ENCODE results near the gene ZBTB12. TPM values are rescaled to one million over a fixed set of nuclear protein-coding genes. Genes with fewer than 3 reads are reported as not detected.

Gene ZBTB12
- total and polyA plus RNA-seq, 9 of the 15 experiments (the other 6 are each of a cell fraction or from before 2014, with no cell fraction given) = 0.03 to 12.4 (median 5.8) TPM; not detected in 1

DNA sequence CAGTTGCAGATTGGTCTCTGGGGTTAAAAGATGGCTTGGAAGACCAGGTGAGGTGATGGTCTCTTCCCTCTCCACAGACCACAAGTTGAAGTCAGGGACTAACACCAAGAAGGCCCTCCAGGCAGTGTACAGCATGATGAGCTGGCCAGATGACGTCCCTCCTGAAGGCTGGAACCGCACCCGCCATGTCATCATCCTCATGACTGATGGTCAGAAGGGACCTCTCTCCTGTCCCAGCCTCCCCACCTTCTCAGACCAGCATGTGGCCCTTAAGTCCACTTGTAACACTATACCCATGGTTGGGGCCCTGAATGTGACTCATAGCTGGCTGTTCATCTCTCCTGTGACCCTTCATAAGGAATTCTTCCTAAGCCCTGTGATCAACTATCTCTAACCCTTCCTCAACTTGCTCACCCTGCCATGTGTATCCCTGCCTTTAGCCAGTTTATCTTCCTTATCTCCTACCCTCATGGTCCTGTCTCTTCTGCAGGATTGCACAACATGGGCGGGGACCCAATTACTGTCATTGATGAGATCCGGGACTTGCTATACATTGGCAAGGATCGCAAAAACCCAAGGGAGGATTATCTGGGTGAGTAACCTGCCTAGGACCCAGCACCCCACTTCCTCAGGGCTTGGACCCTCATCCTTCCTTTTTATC, 47.0 kb upstream of the ZBTB12 start (continued):
- TF ChIP-seq, protein P1, sequence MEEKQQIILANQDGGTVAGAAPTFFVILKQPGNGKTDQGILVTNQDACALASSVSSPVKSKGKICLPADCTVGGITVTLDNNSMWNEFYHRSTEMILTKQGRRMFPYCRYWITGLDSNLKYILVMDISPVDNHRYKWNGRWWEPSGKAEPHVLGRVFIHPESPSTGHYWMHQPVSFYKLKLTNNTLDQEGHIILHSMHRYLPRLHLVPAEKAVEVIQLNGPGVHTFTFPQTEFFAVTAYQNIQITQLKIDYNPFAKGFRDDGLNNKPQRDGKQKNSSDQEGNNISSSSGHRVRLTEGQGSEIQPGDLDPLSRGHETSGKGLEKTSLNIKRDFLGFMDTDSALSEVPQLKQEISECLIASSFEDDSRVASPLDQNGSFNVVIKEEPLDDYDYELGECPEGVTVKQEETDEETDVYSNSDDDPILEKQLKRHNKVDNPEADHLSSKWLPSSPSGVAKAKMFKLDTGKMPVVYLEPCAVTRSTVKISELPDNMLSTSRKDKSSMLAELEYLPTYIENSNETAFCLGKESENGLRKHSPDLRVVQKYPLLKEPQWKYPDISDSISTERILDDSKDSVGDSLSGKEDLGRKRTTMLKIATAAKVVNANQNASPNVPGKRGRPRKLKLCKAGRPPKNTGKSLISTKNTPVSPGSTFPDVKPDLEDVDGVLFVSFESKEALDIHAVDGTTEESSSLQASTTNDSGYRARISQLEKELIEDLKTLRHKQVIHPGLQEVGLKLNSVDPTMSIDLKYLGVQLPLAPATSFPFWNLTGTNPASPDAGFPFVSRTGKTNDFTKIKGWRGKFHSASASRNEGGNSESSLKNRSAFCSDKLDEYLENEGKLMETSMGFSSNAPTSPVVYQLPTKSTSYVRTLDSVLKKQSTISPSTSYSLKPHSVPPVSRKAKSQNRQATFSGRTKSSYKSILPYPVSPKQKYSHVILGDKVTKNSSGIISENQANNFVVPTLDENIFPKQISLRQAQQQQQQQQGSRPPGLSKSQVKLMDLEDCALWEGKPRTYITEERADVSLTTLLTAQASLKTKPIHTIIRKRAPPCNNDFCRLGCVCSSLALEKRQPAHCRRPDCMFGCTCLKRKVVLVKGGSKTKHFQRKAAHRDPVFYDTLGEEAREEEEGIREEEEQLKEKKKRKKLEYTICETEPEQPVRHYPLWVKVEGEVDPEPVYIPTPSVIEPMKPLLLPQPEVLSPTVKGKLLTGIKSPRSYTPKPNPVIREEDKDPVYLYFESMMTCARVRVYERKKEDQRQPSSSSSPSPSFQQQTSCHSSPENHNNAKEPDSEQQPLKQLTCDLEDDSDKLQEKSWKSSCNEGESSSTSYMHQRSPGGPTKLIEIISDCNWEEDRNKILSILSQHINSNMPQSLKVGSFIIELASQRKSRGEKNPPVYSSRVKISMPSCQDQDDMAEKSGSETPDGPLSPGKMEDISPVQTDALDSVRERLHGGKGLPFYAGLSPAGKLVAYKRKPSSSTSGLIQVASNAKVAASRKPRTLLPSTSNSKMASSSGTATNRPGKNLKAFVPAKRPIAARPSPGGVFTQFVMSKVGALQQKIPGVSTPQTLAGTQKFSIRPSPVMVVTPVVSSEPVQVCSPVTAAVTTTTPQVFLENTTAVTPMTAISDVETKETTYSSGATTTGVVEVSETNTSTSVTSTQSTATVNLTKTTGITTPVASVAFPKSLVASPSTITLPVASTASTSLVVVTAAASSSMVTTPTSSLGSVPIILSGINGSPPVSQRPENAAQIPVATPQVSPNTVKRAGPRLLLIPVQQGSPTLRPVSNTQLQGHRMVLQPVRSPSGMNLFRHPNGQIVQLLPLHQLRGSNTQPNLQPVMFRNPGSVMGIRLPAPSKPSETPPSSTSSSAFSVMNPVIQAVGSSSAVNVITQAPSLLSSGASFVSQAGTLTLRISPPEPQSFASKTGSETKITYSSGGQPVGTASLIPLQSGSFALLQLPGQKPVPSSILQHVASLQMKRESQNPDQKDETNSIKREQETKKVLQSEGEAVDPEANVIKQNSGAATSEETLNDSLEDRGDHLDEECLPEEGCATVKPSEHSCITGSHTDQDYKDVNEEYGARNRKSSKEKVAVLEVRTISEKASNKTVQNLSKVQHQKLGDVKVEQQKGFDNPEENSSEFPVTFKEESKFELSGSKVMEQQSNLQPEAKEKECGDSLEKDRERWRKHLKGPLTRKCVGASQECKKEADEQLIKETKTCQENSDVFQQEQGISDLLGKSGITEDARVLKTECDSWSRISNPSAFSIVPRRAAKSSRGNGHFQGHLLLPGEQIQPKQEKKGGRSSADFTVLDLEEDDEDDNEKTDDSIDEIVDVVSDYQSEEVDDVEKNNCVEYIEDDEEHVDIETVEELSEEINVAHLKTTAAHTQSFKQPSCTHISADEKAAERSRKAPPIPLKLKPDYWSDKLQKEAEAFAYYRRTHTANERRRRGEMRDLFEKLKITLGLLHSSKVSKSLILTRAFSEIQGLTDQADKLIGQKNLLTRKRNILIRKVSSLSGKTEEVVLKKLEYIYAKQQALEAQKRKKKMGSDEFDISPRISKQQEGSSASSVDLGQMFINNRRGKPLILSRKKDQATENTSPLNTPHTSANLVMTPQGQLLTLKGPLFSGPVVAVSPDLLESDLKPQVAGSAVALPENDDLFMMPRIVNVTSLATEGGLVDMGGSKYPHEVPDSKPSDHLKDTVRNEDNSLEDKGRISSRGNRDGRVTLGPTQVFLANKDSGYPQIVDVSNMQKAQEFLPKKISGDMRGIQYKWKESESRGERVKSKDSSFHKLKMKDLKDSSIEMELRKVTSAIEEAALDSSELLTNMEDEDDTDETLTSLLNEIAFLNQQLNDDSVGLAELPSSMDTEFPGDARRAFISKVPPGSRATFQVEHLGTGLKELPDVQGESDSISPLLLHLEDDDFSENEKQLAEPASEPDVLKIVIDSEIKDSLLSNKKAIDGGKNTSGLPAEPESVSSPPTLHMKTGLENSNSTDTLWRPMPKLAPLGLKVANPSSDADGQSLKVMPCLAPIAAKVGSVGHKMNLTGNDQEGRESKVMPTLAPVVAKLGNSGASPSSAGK (IDR thresholded peaks at IDR 0.05) = peak; percentile 77
- TF ChIP-seq ELF2 (CRISPR knock-in tag; IDR thresholded peaks at IDR 0.05) (peak; percentile 26; the same call in 1 of the 2 replicates), MEF2D (tag; conservative IDR thresholded peaks at IDR 0.05; ENCODE audit: low read depth) (peak; percentile 39; the same call in 1 of the 2 replicates), SMARCA5 (IDR thresholded peaks at IDR 0.05) (no peak), MAZ (CRISPR knock-in tag; conservative IDR thresholded peaks at IDR 0.05 in 1 of 2, IDR thresholded peaks at IDR 0.05 in 1 of 2) (peak in 1 of 2 experiments; percentile 28; a peak in 2 of 4 replicates), ETV1 (tag; conservative IDR thresholded peaks at IDR 0.05; ENCODE audit: low read depth) (no peak), ARID2 (IDR thresholded peaks at IDR 0.05) (no peak), U2AF2 (optimal IDR thresholded peaks at IDR 0.05; ENCODE audit: low read depth, low read length) (no peak), DDX20 (tag; IDR thresholded peaks at IDR 0.05; ENCODE audit: low read depth) (no peak), ZNF280A (IDR thresholded peaks at IDR 0.05; ENCODE audit: low read depth, partially characterized antibody) (no peak), ZC3H11A (IDR thresholded peaks at IDR 0.05; ENCODE audit: low read depth, low read length) (no peak), ADNP (tag; IDR thresholded peaks at IDR 0.05) (no peak)
- TF ChIP-seq, protein P2, sequence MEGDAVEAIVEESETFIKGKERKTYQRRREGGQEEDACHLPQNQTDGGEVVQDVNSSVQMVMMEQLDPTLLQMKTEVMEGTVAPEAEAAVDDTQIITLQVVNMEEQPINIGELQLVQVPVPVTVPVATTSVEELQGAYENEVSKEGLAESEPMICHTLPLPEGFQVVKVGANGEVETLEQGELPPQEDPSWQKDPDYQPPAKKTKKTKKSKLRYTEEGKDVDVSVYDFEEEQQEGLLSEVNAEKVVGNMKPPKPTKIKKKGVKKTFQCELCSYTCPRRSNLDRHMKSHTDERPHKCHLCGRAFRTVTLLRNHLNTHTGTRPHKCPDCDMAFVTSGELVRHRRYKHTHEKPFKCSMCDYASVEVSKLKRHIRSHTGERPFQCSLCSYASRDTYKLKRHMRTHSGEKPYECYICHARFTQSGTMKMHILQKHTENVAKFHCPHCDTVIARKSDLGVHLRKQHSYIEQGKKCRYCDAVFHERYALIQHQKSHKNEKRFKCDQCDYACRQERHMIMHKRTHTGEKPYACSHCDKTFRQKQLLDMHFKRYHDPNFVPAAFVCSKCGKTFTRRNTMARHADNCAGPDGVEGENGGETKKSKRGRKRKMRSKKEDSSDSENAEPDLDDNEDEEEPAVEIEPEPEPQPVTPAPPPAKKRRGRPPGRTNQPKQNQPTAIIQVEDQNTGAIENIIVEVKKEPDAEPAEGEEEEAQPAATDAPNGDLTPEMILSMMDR (IDR thresholded peaks at IDR 0.05 in 2 of 3, conservative IDR thresholded peaks at IDR 0.05 in 1 of 3; ENCODE audit: insufficient read depth in 2 of 3, low read depth in 1 of 3, low read length in 3 of 3) = no peak
